Lung (tissue), 12 donors: ENCODE measurements around the gene KIAA0825. TPM values are rescaled to one million over a fixed set of nuclear protein-coding genes. Genes with fewer than 3 reads are reported as not detected.

Experiments used
- ATAC-seq: fragments of 200-7000 bp; cut with Tn5 transposase; one replicate; pipeline ENCODE4 v1.9.1; 2020; ENCODE audit warnings: moderate number of reproducible peaks; ENCODE audit not compliant: insufficient read depth, low FRiP score
- DNase-seq, 3 donors: peaks; one replicate each; pipeline ENCODE4 v3.0.0-alpha.2; 2013 to 2017
- H3K27ac ChIP-seq, 2 donors: one replicate each; pipeline ENCODE4 v1.5.1; 2013; ENCODE audit warnings: mild to moderate bottlenecking in 2 of 2, moderate library complexity in 2 of 2, control low read depth in 1 of 2, inconsistent platforms in 1 of 2, low read depth in 1 of 2, low read length in 1 of 2
- H3K27me3 ChIP-seq, 3 donors: one replicate each; pipeline ENCODE4 v1.5.1; 2013; ENCODE audit warnings: low read length in 2 of 3; ENCODE audit not compliant: control insufficient read depth in 3 of 3, insufficient read depth in 3 of 3
- H3K36me3 ChIP-seq, 4 donors: one replicate each; pipeline ENCODE4 v1.5.1; 2013; ENCODE audit warnings: low read length in 4 of 4, mild to moderate bottlenecking in 1 of 4, moderate library complexity in 1 of 4; ENCODE audit not compliant: control insufficient read depth in 4 of 4, insufficient read depth in 4 of 4
- H3K4me1 ChIP-seq, 5 donors: one replicate each; pipeline ENCODE4 v1.5.1; 2013; ENCODE audit warnings: low read length in 5 of 5, mild to moderate bottlenecking in 2 of 5, moderate library complexity in 1 of 5; ENCODE audit not compliant: control insufficient read depth in 5 of 5, insufficient read depth in 5 of 5
- H3K4me3 ChIP-seq: one replicate; pipeline ENCODE4 v1.5.1; 2013; ENCODE audit warnings: mild to moderate bottlenecking, control low read depth, moderate library complexity
- H3K9ac ChIP-seq, 2 donors: one replicate each; pipeline ENCODE4 v1.5.1; 2013; ENCODE audit warnings: low read length in 2 of 2, control low read depth in 1 of 2; ENCODE audit not compliant: insufficient read depth in 1 of 2
- H3K9me3 ChIP-seq, 4 donors: one replicate each; pipeline ENCODE4 v1.5.1; 2013; ENCODE audit warnings: low read length in 3 of 4, mild to moderate bottlenecking in 1 of 4, moderate library complexity in 1 of 4; ENCODE audit not compliant: control insufficient read depth in 4 of 4, insufficient read depth in 3 of 4
- CTCF ChIP-seq: IDR thresholded peaks from 2 replicates; pipeline ENCODE4 v1.5.1; 2012; ENCODE audit warnings: mild to moderate bottlenecking; ENCODE audit errors: control extremely low read depth, extremely low read depth
- WGBS, 2 donors: extraction: QIAGEN DNeasy Blood & Tissue Kit; methylation state at CpG; one replicate each; pipeline ENCODE4 v1.1.7; 2013; 5-methylcytosine and 5-hydroxymethylcytosine counted together
- polyA plus RNA-seq, 2 donors: library from polyadenylated mRNA; stranded (reverse); fragments of 200-250 nt; gene quantifications; one replicate each; pipeline ENCODE4 v1.2.1, GENCODE V29; 2013
- total RNA-seq, 2 donors: library from RNA; depleted of rRNA in 1 of 2; stranded (reverse); fragments of >200 nt in 1 of 2; gene quantifications; one replicate each; pipeline ENCODE4 v1.2.1, GENCODE V29; 2014 to 2021
- donor health status: control.
- donor health status: control.
- donor health status: Bipolar disorder and iron deficiency.
- donor health status: healthy.
- donor health status: DM: yes; HTN: yes; CAD: no.

The KIAA0825 gene
- total and polyA plus RNA-seq, 4 donors = 0.79 to 20.2 (median 3.6) TPM

GRCh38 chr5:94505327-94506068, 112.9 kb downstream of the KIAA0825 start:
- 82 to 84% methylated on average over 3 of the region's 3 CpGs for WGBS, 2 donors
- H3K9me3 ChIP-seq = no peaks in the 10 kb centered on the region
- no peak for ATAC-seq
- H3K4me3 ChIP-seq = no peak overlapping the region
- no peak for TF ChIP-seq CTCF
- no peak overlapping the region for H3K9ac ChIP-seq
- H3K27me3 ChIP-seq = no peaks in the 10 kb centered on the region
- no peak for DNase-seq
- no peaks in the 10 kb centered on the region for H3K36me3 ChIP-seq
- no peak overlapping the region for H3K27ac ChIP-seq
- peaks cover 0 to 24% (median 2%) of the 10 kb centered on the region in 5 donors for H3K4me1 ChIP-seq

GRCh38 chr5:94503677-94504076, 114.7 kb downstream of the KIAA0825 start:
- Histone ChIP-seq H3K4me3 (no peak overlapping the region), H3K27me3 (no peaks in the 10 kb centered on the region), H3K4me1 (peaks cover 0 to 12% (median 1%) of the 10 kb centered on the region in 5 donors), H3K9me3 (no peaks in the 10 kb centered on the region), H3K27ac (no peak overlapping the region), H3K36me3 (no peaks in the 10 kb centered on the region), H3K9ac (no peak overlapping the region)
- ATAC-seq (no peak), DNase-seq (peak in 1 of 3 donors; percentile 19)
- WGBS, 2 donors = 93 to 97% methylated on average over 1 of the region's 1 CpG
- TF ChIP-seq CTCF = no peak

- TF ChIP-seq CTCF = no peak
- ATAC-seq = no peak
- Histone ChIP-seq H3K4me3 (no peak overlapping the region), H3K27ac (no peak overlapping the region), H3K4me1 (no peaks in the 10 kb centered on the region), H3K36me3 (no peaks in the 10 kb centered on the region), H3K9ac (no peak overlapping the region), H3K9me3 (no peaks in the 10 kb centered on the region), H3K27me3 (no peaks in the 10 kb centered on the region)
- DNase-seq = no peak
- 86 to 88% methylated on average over 1 of the region's 1 CpG for WGBS, 2 donors
These were observed 117.0 kb downstream of the KIAA0825 start for GRCh38 chr5:94501365-94501764.

- Histone ChIP-seq H3K36me3 (no peaks in the 10 kb centered on the region), H3K9me3 (no peaks in the 10 kb centered on the region), H3K27me3 (no peaks in the 10 kb centered on the region), H3K9ac (no peak overlapping the region), H3K4me3 (no peak overlapping the region), H3K4me1 (no peaks in the 10 kb centered on the region), H3K27ac (no peak overlapping the region)
- DNase-seq (no peak), ATAC-seq (no peak)
- no peak for TF ChIP-seq CTCF
- WGBS, 2 donors = 98% methylated on average over 3 of the region's 3 CpGs
These were observed 118.6 kb downstream of the KIAA0825 start for GRCh38 chr5:94499806-94500205.
